Cardiac atrium fibroblast (primary cell): Measurements from ENCODE around the gene TDRD10. TPM values are rescaled to one million over a fixed set of nuclear protein-coding genes. Genes with fewer than 3 reads are reported as not detected.

Experiments
- total RNA-seq: library from RNA; depleted of rRNA; stranded (reverse); fragments of >200 nt; gene quantifications from 2 replicates; pipeline ENCODE4 v1.2.3, GENCODE V29; 2015

Gene TDRD10, protein sequence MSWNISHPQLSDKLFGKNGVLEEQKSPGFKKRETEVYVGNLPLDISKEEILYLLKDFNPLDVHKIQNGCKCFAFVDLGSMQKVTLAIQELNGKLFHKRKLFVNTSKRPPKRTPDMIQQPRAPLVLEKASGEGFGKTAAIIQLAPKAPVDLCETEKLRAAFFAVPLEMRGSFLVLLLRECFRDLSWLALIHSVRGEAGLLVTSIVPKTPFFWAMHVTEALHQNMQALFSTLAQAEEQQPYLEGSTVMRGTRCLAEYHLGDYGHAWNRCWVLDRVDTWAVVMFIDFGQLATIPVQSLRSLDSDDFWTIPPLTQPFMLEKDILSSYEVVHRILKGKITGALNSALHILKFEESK
- total RNA-seq, result 0.54 TPM in 1 of 2 replicates, not detected in the other

GRCh38 chr1:154502066-154502743, at the start of gene TDRD10, which contains the start of gene SHE:
Gene TDRD10 (plus strand): TSS chr1:154502219. CDS start chr1:154506904, 4,685 bp downstream.
Gene SHE (minus strand): TSS chr1:154502412. CDS start chr1:154502026, 386 bp downstream.

DNA sequence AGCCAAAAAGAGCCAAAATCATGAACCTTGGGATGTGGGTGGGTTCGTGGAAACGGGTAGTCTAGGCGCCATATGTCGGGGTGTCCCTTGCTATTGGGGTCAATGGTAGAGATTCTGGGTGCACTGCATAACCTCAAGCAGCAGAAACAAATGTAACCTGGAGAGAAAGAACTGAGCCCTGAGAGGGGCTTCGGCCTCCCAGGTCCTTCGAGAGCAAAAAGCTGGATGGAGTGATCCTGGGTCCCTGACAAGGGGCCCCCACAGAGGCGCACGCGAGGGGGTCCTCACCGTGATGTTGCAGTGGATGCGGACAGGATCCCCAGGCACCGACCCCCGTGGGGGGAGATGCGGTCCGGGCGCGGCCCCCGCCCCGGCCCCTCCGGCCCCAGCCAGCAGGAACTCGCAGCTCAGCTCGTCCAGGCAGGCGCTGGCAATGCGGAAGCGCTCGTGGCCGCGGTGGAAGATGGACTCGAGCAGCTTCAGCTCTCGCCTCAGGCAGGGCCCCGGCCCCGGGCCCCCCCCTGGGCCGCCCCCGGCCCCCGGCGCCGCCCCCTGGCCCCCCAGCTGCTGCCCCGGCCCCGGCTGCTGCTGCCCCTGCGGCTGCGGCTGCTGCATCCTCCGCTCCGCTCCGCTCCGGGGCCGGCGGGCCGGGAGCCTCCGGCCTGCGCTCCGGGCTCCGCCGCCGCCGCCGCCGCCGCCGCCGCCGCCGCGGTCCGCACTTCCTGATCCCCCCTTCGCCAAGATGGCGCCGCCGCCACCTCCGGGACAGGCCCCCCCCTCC, 56.1 kb downstream of the TDRD10 start, which contains the start of gene UBE2Q1:
TSS of gene UBE2Q1 (minus strand) at position 724 of the 781 bp plus-strand sequence. CDS start at position 615, 109 bp downstream.

DNA sequence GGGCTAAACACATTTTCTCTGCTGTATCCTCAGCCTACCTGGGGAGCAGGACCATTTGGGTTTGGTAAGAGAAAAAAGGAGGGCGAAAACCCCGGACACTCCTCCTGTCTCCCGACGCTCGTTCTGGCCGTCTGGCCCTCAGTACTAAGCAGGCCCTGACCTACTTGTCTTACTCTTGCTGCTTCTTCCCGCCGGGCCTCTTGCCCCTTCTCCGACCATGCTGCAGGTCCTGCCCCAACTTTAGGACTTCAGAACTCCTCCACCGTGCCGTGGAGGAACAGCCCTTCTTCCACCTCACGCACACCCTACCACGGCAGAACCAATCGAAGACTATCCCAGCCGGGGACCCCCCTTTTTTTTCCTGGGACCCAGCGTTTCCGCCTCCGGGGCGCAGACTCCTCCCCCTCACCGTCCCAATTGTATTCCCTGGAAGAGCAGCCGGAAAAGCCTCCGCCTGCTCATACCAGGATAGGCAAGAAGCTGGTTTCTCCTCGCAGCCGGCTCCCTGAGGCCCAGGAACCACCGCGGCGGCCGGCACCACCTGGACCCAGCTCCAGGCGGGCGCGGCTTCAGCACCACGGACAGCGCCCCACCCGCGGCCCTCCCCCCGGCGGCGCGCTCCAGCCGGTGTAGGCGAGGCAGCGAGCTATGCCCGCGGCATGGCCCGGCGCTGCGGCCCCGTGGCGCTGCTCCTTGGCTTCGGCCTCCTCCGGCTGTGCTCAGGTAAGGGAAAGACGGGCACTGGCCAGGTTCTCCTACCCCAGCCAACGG, 65.6 kb downstream of the TDRD10 start, which contains the start of gene CHRNB2:
TSS of gene CHRNB2 (plus strand) at position 393 of the 771 bp plus-strand sequence. CDS start at position 660, 267 bp downstream.

Other genes starting within 250 kb of the TDRD10 start
- 112 and 131 TPM in 2 replicates for gene HAX1, start 229.6 kb upstream of the TDRD10 start, total RNA-seq
- gene AQP10, start 181.1 kb upstream of the TDRD10 start, total RNA-seq, result not detected in 2 replicates
- 64.4 and 93.8 TPM in 2 replicates for gene ATP8B2, start 176.7 kb upstream of the TDRD10 start, total RNA-seq
- gene IL6R, start 96.9 kb upstream of the TDRD10 start, total RNA-seq, result 5.6 and 7.5 TPM in 2 replicates
- 0.97 and 4.3 TPM in 2 replicates for gene SHE, start 193 bp downstream of the TDRD10 start, total RNA-seq
- gene UBE2Q1, start 56.4 kb downstream of the TDRD10 start, total RNA-seq, result 30.6 and 35.7 TPM in 2 replicates
- gene CHRNB2, start 65.6 kb downstream of the TDRD10 start, total RNA-seq, result not detected in 2 replicates
- gene ADAR, start 106.0 kb downstream of the TDRD10 start, total RNA-seq, result 48.0 and 65.8 TPM in 2 replicates